HEK293 (cell line): Measurements from ENCODE around the gene NME1.
A peak's percentile ranks its signal among the peaks of the same experiment; 100 is the strongest.
"Not testable (repeated sequence)": the region's sequence is repeated elsewhere in the genome, so short reads cannot be mapped to it uniquely, and the experiment has no call there.

Experiments
- CTCF ChIA-PET: fragments of 350-600 bp; formaldehyde crosslinking; extraction: SDS; loops from one replicate; lab custom pipeline; 2021; ENCODE audit warnings: antibody characterized with exemption; lab: Yijun Ruan, JAX
- POLR2A ChIA-PET: fragments of 300-600 bp; formaldehyde crosslinking; extraction: SDS; loops from one replicate; lab custom pipeline; 2020; ENCODE audit warnings: antibody characterized with exemption, inconsistent platforms; lab: Yijun Ruan, JAX
- H3K27ac ChIP-seq: fragments of 200-500 bp; sonication (Bioruptor generic); 2 replicates; pipeline ENCODE4 v1.5.1; 2014; ENCODE audit warnings: low read depth, low read length, control low read depth, inconsistent platforms; ENCODE audit errors: extremely low read depth
- H3K36me3 ChIP-seq, 2 experiments: fragments of 200-500 bp in 1 of 2; sonication (Bioruptor generic) in 1 of 2; 1 replicate in 1 of 2; 2 replicates in 1 of 2; pipeline ENCODE4 v1.5.1; 2014 to 2017; ENCODE audit warnings: inconsistent platforms in 2 of 2, low read length in 2 of 2; ENCODE audit not compliant: control insufficient read depth in 2 of 2, insufficient read depth in 1 of 2
- H3K4me1 ChIP-seq: fragments of 200-500 bp; sonication (Bioruptor generic); 2 replicates; pipeline ENCODE4 v1.5.1; 2014; ENCODE audit warnings: mild to moderate bottlenecking, low read length, inconsistent platforms; ENCODE audit not compliant: control insufficient read depth, insufficient read depth
- H3K4me3 ChIP-seq: 2 replicates; pipeline ENCODE4 v1.5.1; 2011; ENCODE audit warnings: low read depth, mild to moderate bottlenecking, control low read depth, low read length, moderate library complexity
- H3K9me3 ChIP-seq: fragments of 200-500 bp; sonication (Bioruptor generic); 2 replicates; pipeline ENCODE4 v1.5.1; 2014; ENCODE audit warnings: low read depth, low read length, inconsistent platforms; ENCODE audit not compliant: control insufficient read depth, insufficient read depth
- INSM2 ChIP-seq: fragments of 450-650 bp; formaldehyde crosslinking; IDR thresholded peaks from 2 replicates; pipeline ENCODE4 v1.5.1; 2016; ENCODE audit warnings: missing biosample characterization, missing genetic modification characterization
- KLF9 ChIP-seq: fragments of 450-650 bp; formaldehyde crosslinking; IDR thresholded peaks from 2 replicates; pipeline ENCODE4 v1.5.1; 2016; ENCODE audit warnings: missing biosample characterization, missing genetic modification characterization, low read depth
- ZBTB20 ChIP-seq: fragments of 450-650 bp; formaldehyde crosslinking; IDR thresholded peaks from 2 replicates; pipeline ENCODE4 v1.5.1; 2016; ENCODE audit warnings: missing biosample characterization, missing genetic modification characterization
- ZBTB49 ChIP-seq: fragments of 450-650 bp; formaldehyde crosslinking; IDR thresholded peaks from 2 replicates; pipeline ENCODE4 v1.5.1; 2016; ENCODE audit warnings: missing biosample characterization, missing genetic modification characterization, low read depth
- ZFHX2 ChIP-seq: fragments of 450-650 bp; formaldehyde crosslinking; conservative IDR thresholded peaks from 2 replicates; pipeline ENCODE4 v1.5.1; 2016; ENCODE audit warnings: missing biosample characterization, missing genetic modification characterization
- ZNF121 ChIP-seq: fragments of 450-650 bp; formaldehyde crosslinking; IDR thresholded peaks from 2 replicates; pipeline ENCODE4 v1.5.1; 2016; ENCODE audit warnings: missing biosample characterization, missing genetic modification characterization
- ZNF18 ChIP-seq: fragments of 450-650 bp; formaldehyde crosslinking; IDR thresholded peaks from 2 replicates; pipeline ENCODE4 v1.5.1; 2016; ENCODE audit warnings: missing biosample characterization, missing genetic modification characterization
- ZNF248 ChIP-seq: fragments of 450-650 bp; formaldehyde crosslinking; IDR thresholded peaks from 2 replicates; pipeline ENCODE4 v1.5.1; 2017; ENCODE audit warnings: missing biosample characterization, missing genetic modification characterization
- ZNF324 ChIP-seq: fragments of 450-650 bp; formaldehyde crosslinking; IDR thresholded peaks from 2 replicates; pipeline ENCODE4 v1.5.1; 2016; ENCODE audit warnings: missing biosample characterization, missing genetic modification characterization
- ZNF362 ChIP-seq: fragments of 450-650 bp; formaldehyde crosslinking; IDR thresholded peaks from 2 replicates; pipeline ENCODE4 v1.5.1; 2016; ENCODE audit warnings: missing biosample characterization, missing genetic modification characterization
- ZNF544 ChIP-seq: fragments of 450-650 bp; formaldehyde crosslinking; IDR thresholded peaks from 2 replicates; pipeline ENCODE4 v1.5.0; 2017; ENCODE audit warnings: missing biosample characterization, missing genetic modification characterization
- ZNF585B ChIP-seq: fragments of 450-650 bp; formaldehyde crosslinking; IDR thresholded peaks from 2 replicates; pipeline ENCODE4 v1.5.1; 2016; ENCODE audit warnings: missing biosample characterization, missing genetic modification characterization
- ZNF600 ChIP-seq: fragments of 450-650 bp; formaldehyde crosslinking; IDR thresholded peaks from 2 replicates; pipeline ENCODE4 v1.5.1; 2016; ENCODE audit warnings: missing biosample characterization, missing genetic modification characterization

NME1 gene

GRCh38 chr17:51107778-51108177 lies 45.6 kb upstream of the NME1 start (continued):
- TF ChIP-seq ZBTB49 (no peak), KLF9 (tag by site-specific recombination) (no peak), ZBTB20 (tag by site-specific recombination) (no peak), ZFHX2 (tag by site-specific recombination) (no peak), ZNF585B (tag by site-specific recombination) (no peak), ZNF544 (tag by site-specific recombination) (no peak), ZNF324 (tag by site-specific recombination) (no peak), INSM2 (tag by site-specific recombination) (0 out of 2 replicates have a peak, but pooled peaks have one; percentile 29)

GRCh38 chr17:51112303-51113222 lies 40.8 kb upstream of the NME1 start:
- H3K4me3 ChIP-seq, H3K27ac ChIP-seq, H3K4me1 ChIP-seq: not testable (repeated sequence)
- POLR2A ChIA-PET = interaction anchor here (0.7 kb wide), 2 partner anchors 9 to 110 kb away, joined by 3 to 6 read pairs; no protein-coding TSS in a partner anchor
- TF ChIP-seq ZNF362 = peak; percentile 73; the same call in 1 of the 2 replicates
- peak; percentile 82 for TF ChIP-seq ZNF600 (tag by site-specific recombination)
- peak; percentile 77; the same call in 1 of the 2 replicates for TF ChIP-seq ZNF18 (tag by site-specific recombination)
- TF ChIP-seq ZNF121 (tag by site-specific recombination) = peak; percentile 34; the same call in 1 of the 2 replicates
- TF ChIP-seq, all 188 proteins: peak for 4; not testable (repeated sequence) for 184
- not testable (repeated sequence) for H3K9me3 ChIP-seq, H3K36me3 ChIP-seq
- CTCF ChIA-PET = interaction anchor here (0.7 kb wide), 1 partner anchor 65 kb away, joined by 3 read pairs; no protein-coding TSS in a partner anchor

- POLR2A ChIA-PET = no interaction called here
- CTCF ChIA-PET = interaction anchor here (0.6 to 0.7 kb wide), 2 partner anchors 58 to 109 kb away, joined by 3 to 6 read pairs; no protein-coding TSS in a partner anchor
- Histone ChIP-seq H3K4me3 (no peak overlapping the region), H3K36me3 (peaks cover 4 to 5% of the 10 kb centered on the region in 2 experiments; a peak in 2 of 3 replicates), H3K27ac (no peak overlapping the region), H3K9me3 (no peaks in the 10 kb centered on the region), H3K4me1 (peaks cover 14% of the 10 kb centered on the region)
- no peak for TF ChIP-seq ZNF248 (tag by site-specific recombination)
- peak; percentile 83 for TF ChIP-seq ZNF121 (tag by site-specific recombination)
Measured at GRCh38 chr17:51115179-51115578, 38.2 kb upstream of the NME1 start.
